ENCODE data around the gene DLGAP4.

GRCh38 chr20:36304786-36305495, 1.2 kb upstream of the DLGAP4 start:
- TF ChIP-seq ATF3 (IDR thresholded peaks at IDR 0.05; ENCODE audit: borderline replicate concordance, extremely low read depth, low read depth, low read length) (no peak), HCFC1 (IDR thresholded peaks at IDR 0.05; ENCODE audit: low read length) (no peak), REST (IDR thresholded peaks at IDR 0.05; ENCODE audit: low read depth, low read length) (no peak), POLR2A (IDR thresholded peaks at IDR 0.05; ENCODE audit: low read depth, low read length) (no peak), SIX5 (IDR thresholded peaks at IDR 0.05; ENCODE audit: low read depth, low read length, severe bottlenecking) (no peak), EP300 (IDR thresholded peaks at IDR 0.05; ENCODE audit: borderline replicate concordance in 1 of 2, control insufficient read depth in 1 of 2, low read depth in 2 of 2, low read length in 2 of 2) (no peak), KLF5 (IDR thresholded peaks at IDR 0.05; ENCODE audit: partially characterized antibody) (no peak)

All from GM12878 (cell line).